IPS DF 6.9 (cell line): ENCODE measurements around the gene CX3CR1.

Source experiments
- DNase-seq: peaks from one replicate; pipeline ENCODE4 v3.0.0-alpha.2; 2013; ENCODE audit warnings: low read depth, low spot score
- H3K27ac ChIP-seq: one replicate; pipeline ENCODE4 v1.5.1; 2013; ENCODE audit warnings: low read length, control low read depth
- H3K27me3 ChIP-seq: 2 replicates; pipeline ENCODE4 v1.6.1; 2013; ENCODE audit warnings: mild to moderate bottlenecking, low read length; ENCODE audit not compliant: control insufficient read depth, insufficient read depth
- H3K36me3 ChIP-seq: 2 replicates; pipeline ENCODE4 v1.6.1; 2013; ENCODE audit warnings: low read length; ENCODE audit not compliant: control insufficient read depth, insufficient read depth
- H3K4me1 ChIP-seq: 2 replicates; pipeline ENCODE4 v1.6.1; 2013; ENCODE audit warnings: low read length; ENCODE audit not compliant: control insufficient read depth, insufficient read depth
- H3K4me3 ChIP-seq: 2 replicates; pipeline ENCODE4 v1.5.1; 2013; ENCODE audit warnings: mild to moderate bottlenecking, low read length
- H3K9me3 ChIP-seq: 2 replicates; pipeline ENCODE4 v1.6.1; 2013; ENCODE audit warnings: low read length, inconsistent platforms; ENCODE audit not compliant: control insufficient read depth, insufficient read depth
- WGBS: extraction: QIAGEN DNeasy Blood & Tissue Kit; methylation state at CpG from one replicate; pipeline ENCODE4 v1.1.7; 2013; ENCODE audit warnings: mixed read lengths, missing lambda C conversion rate; ENCODE audit not compliant: insufficient read length, insufficient coverage; 5-methylcytosine and 5-hydroxymethylcytosine counted together

Gene CX3CR1

GRCh38 chr3:39267631-39268548 lies 11.9 kb downstream of the CX3CR1 start:
- no CpG with 5 or more reads among the region's 15 CpGs for WGBS
- Histone ChIP-seq H3K36me3 (no peaks in the 10 kb centered on the region), H3K27ac (no peak overlapping the region)

DNA sequence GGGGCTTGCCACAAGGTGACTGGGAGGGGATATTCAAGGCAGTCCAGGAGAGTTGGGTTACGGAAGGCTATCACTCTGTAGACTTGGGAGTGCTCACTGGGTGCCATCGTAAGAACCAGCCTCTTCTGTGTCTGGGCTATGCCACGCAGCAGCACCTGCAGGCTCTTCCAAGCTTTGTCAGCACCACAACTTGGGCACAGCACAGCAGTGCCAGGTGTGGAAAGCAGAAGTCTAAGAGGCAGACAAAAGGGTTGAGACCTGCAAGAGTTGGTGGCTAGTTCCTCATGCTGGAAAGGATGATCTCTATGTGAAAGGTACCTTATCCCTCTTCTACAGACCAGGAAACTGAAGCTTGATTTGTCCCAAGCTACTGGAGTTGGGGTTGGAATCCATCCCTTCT lies 15.8 kb downstream of the CX3CR1 start:
- WGBS = no CpG with 5 or more reads among the region's 3 CpGs
- Histone ChIP-seq H3K4me1 (no peaks in the 10 kb centered on the region), H3K27ac (no peak overlapping the region), H3K27me3 (no peaks in the 10 kb centered on the region), H3K4me3 (no peak overlapping the region), H3K36me3 (no peaks in the 10 kb centered on the region), H3K9me3 (no peaks in the 10 kb centered on the region)
- DNase-seq = no peak

More at GRCh38 chr3:39267631-39268548, 11.9 kb downstream of the CX3CR1 start:
- Histone ChIP-seq H3K4me3 (no peak overlapping the region), H3K4me1 (no peaks in the 10 kb centered on the region), H3K9me3 (no peaks in the 10 kb centered on the region), H3K27me3 (no peaks in the 10 kb centered on the region)
- DNase-seq = no peak

DNA sequence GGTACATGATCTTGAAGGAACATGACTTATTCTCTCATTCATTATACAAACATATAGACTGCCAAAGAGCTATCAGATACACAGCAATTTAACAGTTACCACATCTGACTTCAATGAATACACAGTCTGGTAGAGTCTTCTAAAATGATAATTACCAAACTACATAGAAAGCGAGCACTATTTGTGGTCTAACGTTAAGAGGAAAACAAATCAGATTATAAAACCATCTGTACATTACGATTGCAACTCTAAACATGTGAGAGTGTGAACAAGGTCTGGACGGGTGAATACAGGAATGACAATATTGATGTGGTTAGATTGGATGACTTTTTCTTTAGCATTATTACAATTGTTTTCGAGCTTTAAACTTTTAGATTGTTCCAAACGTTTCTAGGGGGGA lies 16.3 kb downstream of the CX3CR1 start:
- H3K27me3 ChIP-seq = no peaks in the 10 kb centered on the region

GRCh38 chr3:39262846-39263245 lies 17.0 kb downstream of the CX3CR1 start:
- no peak for DNase-seq
- WGBS = no CpG with 5 or more reads among the region's 8 CpGs
- Histone ChIP-seq H3K27me3 (no peaks in the 10 kb centered on the region), H3K4me1 (no peaks in the 10 kb centered on the region), H3K9me3 (no peaks in the 10 kb centered on the region), H3K27ac (no peak overlapping the region), H3K36me3 (no peaks in the 10 kb centered on the region), H3K4me3 (no peak overlapping the region)

More for the DNA sequence above, 16.3 kb downstream of the CX3CR1 start:
- H3K27ac ChIP-seq = no peak overlapping the region
- no peak for DNase-seq
- H3K9me3 ChIP-seq = no peaks in the 10 kb centered on the region
- H3K4me3 ChIP-seq = no peak overlapping the region
- no CpG with 5 or more reads among the region's 6 CpGs for WGBS
- no peaks in the 10 kb centered on the region for H3K36me3 ChIP-seq
- no peaks in the 10 kb centered on the region for H3K4me1 ChIP-seq

DNA sequence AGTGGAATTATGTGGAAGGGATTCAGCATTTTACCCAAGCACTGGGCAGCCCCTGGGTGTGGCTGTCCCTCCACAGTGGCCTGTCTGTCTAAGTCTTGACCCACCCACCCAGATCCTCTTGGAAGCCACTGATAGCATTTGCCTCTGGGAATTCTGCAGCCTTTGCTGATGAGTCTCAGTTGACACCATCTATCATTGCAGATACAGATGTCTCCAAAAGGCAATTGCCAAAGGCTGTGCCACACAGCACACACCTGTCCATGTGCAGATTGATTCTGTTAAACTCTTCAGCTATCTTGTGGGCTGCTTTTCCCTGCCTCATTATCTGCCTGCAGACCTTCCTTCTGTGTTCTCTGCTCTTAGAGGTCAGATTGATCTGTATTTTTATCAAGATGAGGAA lies 18.1 kb downstream of the CX3CR1 start:
- no peaks in the 10 kb centered on the region for H3K4me1 ChIP-seq
- H3K4me3 ChIP-seq = no peak overlapping the region
- no peak overlapping the region for H3K27ac ChIP-seq
- no peak for DNase-seq
- no peaks in the 10 kb centered on the region for H3K9me3 ChIP-seq
- no peaks in the 10 kb centered on the region for H3K27me3 ChIP-seq
- no peaks in the 10 kb centered on the region for H3K36me3 ChIP-seq

DNA sequence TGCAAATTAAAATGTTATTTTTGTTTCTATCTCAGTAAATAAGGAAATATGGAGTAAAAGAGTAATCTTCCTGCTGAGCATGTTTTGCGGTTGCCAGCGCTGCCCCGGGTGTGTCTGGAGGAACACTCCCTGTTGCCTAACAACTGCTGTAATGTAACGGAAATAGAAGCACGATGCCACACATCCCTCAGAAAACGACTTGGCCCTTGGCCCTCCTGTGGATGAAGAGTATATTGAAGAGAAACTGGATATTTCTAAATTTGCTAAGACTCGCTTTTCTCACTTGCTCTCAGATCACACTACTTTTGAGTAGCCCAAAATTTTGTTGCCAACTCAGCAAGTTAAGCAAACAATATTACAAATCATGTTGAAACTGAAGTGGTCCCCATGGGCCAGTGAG lies 18.9 kb downstream of the CX3CR1 start:
- WGBS = no CpG with 5 or more reads among the region's 7 CpGs
- no peak for DNase-seq
- H3K9me3 ChIP-seq = no peaks in the 10 kb centered on the region
- H3K27ac ChIP-seq = no peak overlapping the region
- H3K4me3 ChIP-seq = no peak overlapping the region
- H3K27me3 ChIP-seq = no peaks in the 10 kb centered on the region
- H3K4me1 ChIP-seq = no peaks in the 10 kb centered on the region
- H3K36me3 ChIP-seq = no peaks in the 10 kb centered on the region

DNA sequence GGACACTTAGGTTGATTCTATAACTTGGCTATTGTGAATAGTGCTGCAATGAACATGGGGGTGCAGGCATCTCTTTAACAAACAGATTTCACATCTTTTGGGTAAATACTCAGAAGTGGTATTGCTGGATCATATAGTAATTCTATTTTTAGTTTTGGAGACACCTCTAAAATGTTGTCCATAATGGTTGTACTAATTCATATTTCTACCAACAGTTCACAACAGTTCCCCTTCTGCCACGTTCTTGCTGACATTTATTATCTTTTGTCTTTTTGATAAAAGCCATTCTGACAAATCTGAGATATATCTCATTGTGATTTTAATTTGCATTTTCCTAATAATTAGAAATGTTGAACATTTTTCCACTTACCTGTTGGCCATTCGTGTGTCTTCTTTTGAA lies 19.5 kb downstream of the CX3CR1 start:
- DNase-seq = no peak
- no CpG with 5 or more reads among the region's 2 CpGs for WGBS

DNA sequence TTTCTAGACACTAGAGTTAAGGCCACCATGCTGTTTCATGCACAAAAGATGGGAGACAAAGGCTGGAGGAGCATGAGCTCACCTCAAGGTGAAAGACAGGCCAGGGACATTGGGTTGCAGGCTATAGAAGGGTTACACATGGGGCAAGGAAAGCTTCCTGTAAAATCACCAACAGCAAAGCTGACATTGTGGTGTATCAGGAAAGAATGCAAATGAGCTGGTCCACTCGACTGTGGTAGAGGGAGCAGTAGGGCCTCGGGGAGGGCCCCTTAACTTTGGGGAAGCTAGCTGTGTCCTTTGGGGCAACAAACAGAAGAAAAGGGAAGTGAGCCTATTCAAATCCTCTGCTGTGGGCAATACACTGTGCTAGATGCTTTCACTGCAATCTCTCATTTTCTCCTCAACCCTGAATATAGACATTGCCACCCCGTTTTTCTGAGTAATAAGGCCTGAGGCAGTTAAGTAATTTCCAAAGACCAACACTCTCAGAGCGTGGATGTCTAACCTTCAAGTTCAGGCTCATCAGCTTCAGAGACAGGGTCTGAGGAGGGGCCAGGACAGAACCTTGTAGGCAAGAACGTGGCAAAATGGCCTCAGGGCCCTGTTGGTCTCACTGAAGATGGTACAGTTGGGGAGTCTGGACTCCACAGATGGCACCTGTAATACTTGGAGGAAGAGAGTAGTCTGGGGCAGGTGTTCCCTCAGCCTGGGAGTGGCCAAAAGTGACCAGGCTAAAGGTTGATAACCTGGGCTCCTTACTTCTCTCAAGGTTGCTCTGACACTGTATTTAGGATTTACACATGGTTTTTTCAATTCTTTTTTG lies 24.1 kb downstream of the CX3CR1 start:
- DNase-seq = no peak
- no peak overlapping the region for H3K27ac ChIP-seq
- H3K4me1 ChIP-seq = no peaks in the 10 kb centered on the region
- no peaks in the 10 kb centered on the region for H3K9me3 ChIP-seq
- no peaks in the 10 kb centered on the region for H3K36me3 ChIP-seq
- H3K4me3 ChIP-seq = no peak overlapping the region
- no CpG with 5 or more reads among the region's 5 CpGs for WGBS
- H3K27me3 ChIP-seq = no peaks in the 10 kb centered on the region

More for the DNA sequence above, 19.5 kb downstream of the CX3CR1 start:
- Histone ChIP-seq H3K9me3 (no peaks in the 10 kb centered on the region), H3K4me1 (no peaks in the 10 kb centered on the region), H3K27ac (no peak overlapping the region), H3K27me3 (no peaks in the 10 kb centered on the region), H3K4me3 (no peak overlapping the region), H3K36me3 (no peaks in the 10 kb centered on the region)

- no peak overlapping the region for H3K4me3 ChIP-seq
- no peaks in the 10 kb centered on the region for H3K27me3 ChIP-seq
- no peaks in the 10 kb centered on the region for H3K36me3 ChIP-seq
- WGBS = no CpG with 5 or more reads among the region's 2 CpGs
- no peaks in the 10 kb centered on the region for H3K4me1 ChIP-seq
- DNase-seq = no peak
- no peaks in the 10 kb centered on the region for H3K9me3 ChIP-seq
- no peak overlapping the region for H3K27ac ChIP-seq
These were observed 24.9 kb downstream of the CX3CR1 start for GRCh38 chr3:39254806-39255449.

- Histone ChIP-seq H3K27ac (no peak overlapping the region), H3K9me3 (no peaks in the 10 kb centered on the region), H3K4me3 (no peak overlapping the region), H3K27me3 (no peaks in the 10 kb centered on the region), H3K36me3 (no peaks in the 10 kb centered on the region), H3K4me1 (no peaks in the 10 kb centered on the region)
- DNase-seq = no peak
- WGBS = no CpG with 5 or more reads among the region's 5 CpGs
These were observed 28.3 kb downstream of the CX3CR1 start for GRCh38 chr3:39251576-39251975.
